IMR-90 (cell line): Measurements from ENCODE around the gene ADAMTS10.

Source experiments
- MAFK ChIP-seq: IDR thresholded peaks from 2 replicates; pipeline ENCODE4 v1.6.1; 2012; ENCODE audit warnings: low read depth, low read length, improper control_type of control experiment
- MXI1 ChIP-seq: IDR thresholded peaks from 2 replicates; pipeline ENCODE4 v1.6.1; 2012; ENCODE audit warnings: low read depth, mild to moderate bottlenecking, low read length, moderate library complexity, borderline replicate concordance
- POLR2A ChIP-seq: IDR thresholded peaks from 2 replicates; pipeline ENCODE4 v1.6.1; 2012; ENCODE audit warnings: mild to moderate bottlenecking, low read depth, low read length
- RAD21 ChIP-seq: IDR thresholded peaks from 2 replicates; pipeline ENCODE4 v1.6.1; 2012; ENCODE audit warnings: low read length, improper control_type of control experiment
- RCOR1 ChIP-seq: IDR thresholded peaks from 2 replicates; pipeline ENCODE4 v1.6.1; 2012; ENCODE audit warnings: mild to moderate bottlenecking, low read length, improper control_type of control experiment; ENCODE audit not compliant: insufficient replicate concordance
- SMC3 ChIP-seq: fragments of 150-350 bp; IDR thresholded peaks from 2 replicates; pipeline ENCODE4 v1.6.1; 2016; ENCODE audit warnings: low read depth, mild to moderate bottlenecking, antibody characterized with exemption, low read length, moderate library complexity
- TF ChIP-seq, protein P1 (sequence below): fragments of 150-350 bp; IDR thresholded peaks from 2 replicates; pipeline ENCODE4 v1.6.1; 2017; ENCODE audit warnings: mild to moderate bottlenecking, antibody characterized with exemption, low read length, low read depth
- TF ChIP-seq, protein P2 (sequence below): conservative IDR thresholded peaks from 2 replicates; pipeline ENCODE4 v1.5.1; 2012; ENCODE audit warnings: mild to moderate bottlenecking, low read depth, low read length, improper control_type of control experiment
- TF ChIP-seq, protein P3 (sequence below): fragments of 150-350 bp; IDR thresholded peaks from 2 replicates; pipeline ENCODE4 v1.6.1; 2016; ENCODE audit warnings: low read depth, mild to moderate bottlenecking, low read length, moderate library complexity, borderline replicate concordance

- no peak for TF ChIP-seq RAD21
- TF ChIP-seq, protein P1, sequence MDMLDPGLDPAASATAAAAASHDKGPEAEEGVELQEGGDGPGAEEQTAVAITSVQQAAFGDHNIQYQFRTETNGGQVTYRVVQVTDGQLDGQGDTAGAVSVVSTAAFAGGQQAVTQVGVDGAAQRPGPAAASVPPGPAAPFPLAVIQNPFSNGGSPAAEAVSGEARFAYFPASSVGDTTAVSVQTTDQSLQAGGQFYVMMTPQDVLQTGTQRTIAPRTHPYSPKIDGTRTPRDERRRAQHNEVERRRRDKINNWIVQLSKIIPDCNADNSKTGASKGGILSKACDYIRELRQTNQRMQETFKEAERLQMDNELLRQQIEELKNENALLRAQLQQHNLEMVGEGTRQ: no peak
- TF ChIP-seq, protein P2, sequence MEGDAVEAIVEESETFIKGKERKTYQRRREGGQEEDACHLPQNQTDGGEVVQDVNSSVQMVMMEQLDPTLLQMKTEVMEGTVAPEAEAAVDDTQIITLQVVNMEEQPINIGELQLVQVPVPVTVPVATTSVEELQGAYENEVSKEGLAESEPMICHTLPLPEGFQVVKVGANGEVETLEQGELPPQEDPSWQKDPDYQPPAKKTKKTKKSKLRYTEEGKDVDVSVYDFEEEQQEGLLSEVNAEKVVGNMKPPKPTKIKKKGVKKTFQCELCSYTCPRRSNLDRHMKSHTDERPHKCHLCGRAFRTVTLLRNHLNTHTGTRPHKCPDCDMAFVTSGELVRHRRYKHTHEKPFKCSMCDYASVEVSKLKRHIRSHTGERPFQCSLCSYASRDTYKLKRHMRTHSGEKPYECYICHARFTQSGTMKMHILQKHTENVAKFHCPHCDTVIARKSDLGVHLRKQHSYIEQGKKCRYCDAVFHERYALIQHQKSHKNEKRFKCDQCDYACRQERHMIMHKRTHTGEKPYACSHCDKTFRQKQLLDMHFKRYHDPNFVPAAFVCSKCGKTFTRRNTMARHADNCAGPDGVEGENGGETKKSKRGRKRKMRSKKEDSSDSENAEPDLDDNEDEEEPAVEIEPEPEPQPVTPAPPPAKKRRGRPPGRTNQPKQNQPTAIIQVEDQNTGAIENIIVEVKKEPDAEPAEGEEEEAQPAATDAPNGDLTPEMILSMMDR: no peak
- no peak for TF ChIP-seq POLR2A
- TF ChIP-seq RCOR1: no peak
- no peak for TF ChIP-seq MAFK
- no peak for TF ChIP-seq MXI1
- TF ChIP-seq, protein P3, sequence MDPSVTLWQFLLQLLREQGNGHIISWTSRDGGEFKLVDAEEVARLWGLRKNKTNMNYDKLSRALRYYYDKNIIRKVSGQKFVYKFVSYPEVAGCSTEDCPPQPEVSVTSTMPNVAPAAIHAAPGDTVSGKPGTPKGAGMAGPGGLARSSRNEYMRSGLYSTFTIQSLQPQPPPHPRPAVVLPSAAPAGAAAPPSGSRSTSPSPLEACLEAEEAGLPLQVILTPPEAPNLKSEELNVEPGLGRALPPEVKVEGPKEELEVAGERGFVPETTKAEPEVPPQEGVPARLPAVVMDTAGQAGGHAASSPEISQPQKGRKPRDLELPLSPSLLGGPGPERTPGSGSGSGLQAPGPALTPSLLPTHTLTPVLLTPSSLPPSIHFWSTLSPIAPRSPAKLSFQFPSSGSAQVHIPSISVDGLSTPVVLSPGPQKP: no peak
- TF ChIP-seq SMC3: no peak
Observed at GRCh38 chr19:8532225-8532624, 78.3 kb downstream of the ADAMTS10 start.
